DND-41 (cell line): ENCODE data around the gene S100A4.
A peak's percentile ranks its signal among the peaks of the same experiment; 100 is the strongest.

ENCODE experiments used
- ATAC-seq: fragments of 200-7000 bp; cut with Tn5 transposase; 3 replicates; pipeline ENCODE4 v1.9.1; 2021; ENCODE audit warnings: low read depth; ENCODE audit not compliant: insufficient read depth
- DNase-seq: peaks from one replicate; pipeline ENCODE4 v3.0.0-alpha.2; 2020
- H2AFZ ChIP-seq: 2 replicates; pipeline ENCODE4 v1.6.0; 2012; ENCODE audit warnings: low read depth, low read length
- H3K27ac ChIP-seq: 2 replicates; pipeline ENCODE4 v1.5.1; 2012; ENCODE audit warnings: low read length, inconsistent platforms
- H3K27me3 ChIP-seq: fragments of 200-600 bp; sonication (generic); 2 replicates; pipeline ENCODE4 v1.6.0; 2012; ENCODE audit warnings: low read length, mild to moderate bottlenecking, inconsistent platforms; ENCODE audit not compliant: insufficient read depth, poor library complexity
- H3K36me3 ChIP-seq: 2 replicates; pipeline ENCODE4 v1.5.1; 2012; ENCODE audit warnings: low read length, inconsistent platforms; ENCODE audit not compliant: insufficient read depth
- H3K4me1 ChIP-seq: 2 replicates; pipeline ENCODE4 v1.5.1; 2012; ENCODE audit warnings: mild to moderate bottlenecking, low read length; ENCODE audit not compliant: insufficient read depth
- H3K4me2 ChIP-seq: 2 replicates; pipeline ENCODE4 v1.6.0; 2012; ENCODE audit warnings: mild to moderate bottlenecking, moderate library complexity, low read length, inconsistent platforms; ENCODE audit not compliant: insufficient read depth
- H3K4me3 ChIP-seq, 2 experiments: fragments of 200-600 bp in 1 of 2; shearing (Covaris generic) in 1 of 2; 2 replicates each; pipeline ENCODE4 v1.5.1; 2012 to 2016; ENCODE audit warnings: inconsistent platforms in 2 of 2, low read length in 2 of 2, mild to moderate bottlenecking in 2 of 2, low read depth in 1 of 2, moderate library complexity in 1 of 2
- H3K79me2 ChIP-seq: 2 replicates; pipeline ENCODE4 v1.6.0; 2012; ENCODE audit warnings: low read length, inconsistent platforms; ENCODE audit not compliant: insufficient read depth
- H3K9ac ChIP-seq: 2 replicates; pipeline ENCODE4 v1.6.0; 2012; ENCODE audit warnings: low read depth, mild to moderate bottlenecking, inconsistent platforms, low read length, moderate library complexity
- H3K9me3 ChIP-seq: 2 replicates; pipeline ENCODE4 v1.5.1; 2012; ENCODE audit warnings: low read length, moderate library complexity, mild to moderate bottlenecking, inconsistent platforms; ENCODE audit not compliant: insufficient read depth, severe bottlenecking
- H4K20me1 ChIP-seq: 2 replicates; pipeline ENCODE4 v1.6.0; 2012; ENCODE audit warnings: low read length; ENCODE audit not compliant: insufficient read depth
- CTCF ChIP-seq: IDR thresholded peaks from 2 replicates; pipeline ENCODE4 v1.5.1; 2012; ENCODE audit warnings: borderline replicate concordance, low read length, moderate library complexity, mild to moderate bottlenecking; ENCODE audit not compliant: poor library complexity, severe bottlenecking; ENCODE audit errors: extremely low read depth
- EZH2 ChIP-seq: IDR thresholded peaks from 3 replicates; pipeline ENCODE4 v1.6.1; 2012; ENCODE audit warnings: borderline replicate concordance, low read depth, mild to moderate bottlenecking, moderate library complexity, low read length, inconsistent platforms; ENCODE audit not compliant: severe bottlenecking

Gene S100A4

GRCh38 chr1:153546796-153547559 lies 1.4 kb upstream of the S100A4 start:
- H3K4me3 ChIP-seq = no peak overlapping the region
- no peaks in the 10 kb centered on the region for H4K20me1 ChIP-seq
- DNase-seq (no peak), ATAC-seq (no peak)
- no peak overlapping the region for H3K27ac ChIP-seq
- no peak overlapping the region for H2AFZ ChIP-seq
- H3K9ac ChIP-seq = no peak overlapping the region
- H3K4me1 ChIP-seq = peaks cover 47% of the 10 kb centered on the region
- no peak overlapping the region for H3K4me2 ChIP-seq
- H3K9me3 ChIP-seq = no peaks in the 10 kb centered on the region
- H3K27me3 ChIP-seq = no peaks in the 10 kb centered on the region
- TF ChIP-seq EZH2 = no peak
- no peak for TF ChIP-seq CTCF
- no peaks in the 10 kb centered on the region for H3K36me3 ChIP-seq
- no peaks in the 10 kb centered on the region for H3K79me2 ChIP-seq

GRCh38 chr1:153546371-153546770 lies 765 bp upstream of the S100A4 start:
- Histone ChIP-seq H3K27ac (no peak overlapping the region; the same call in 1 of the 2 replicates), H3K4me2 (no peak overlapping the region)

GRCh38 chr1:153544453-153545066 lies 1.0 kb downstream of the S100A4 start:
- H3K36me3 ChIP-seq = no peaks in the 10 kb centered on the region
- ATAC-seq (no peak), DNase-seq (no peak)
- H3K9ac ChIP-seq = peak overlapping the region; percentile 51
- no peaks in the 10 kb centered on the region for H3K9me3 ChIP-seq
- peak overlapping the region; percentile 62 for H3K27ac ChIP-seq
- H4K20me1 ChIP-seq = no peaks in the 10 kb centered on the region
- TF ChIP-seq CTCF (no peak), EZH2 (no peak)
- H3K4me3 ChIP-seq = peak overlapping the region in 1 of 2 experiments; percentile 21; a peak in 1 of 4 replicates
- peak overlapping the region; percentile 49 for H3K4me2 ChIP-seq
- no peaks in the 10 kb centered on the region for H3K79me2 ChIP-seq
- H2AFZ ChIP-seq = peak overlapping the region; percentile 77
- no peaks in the 10 kb centered on the region for H3K27me3 ChIP-seq
- H3K4me1 ChIP-seq = peaks cover 71% of the 10 kb centered on the region

More at GRCh38 chr1:153546371-153546770, 765 bp upstream of the S100A4 start:
- Histone ChIP-seq H4K20me1 (no peaks in the 10 kb centered on the region), H2AFZ (no peak overlapping the region), H3K9me3 (no peaks in the 10 kb centered on the region), H3K4me1 (peaks cover 53% of the 10 kb centered on the region), H3K9ac (no peak overlapping the region), H3K4me3 (no peak overlapping the region), H3K36me3 (no peaks in the 10 kb centered on the region), H3K79me2 (no peaks in the 10 kb centered on the region), H3K27me3 (no peaks in the 10 kb centered on the region)
- DNase-seq = no peak
- TF ChIP-seq CTCF (no peak), EZH2 (no peak)
- no peak for ATAC-seq
